Ascending aorta (tissue), 2 donors: ENCODE measurements around the gene GRK5. TPM values are rescaled to one million over a fixed set of nuclear protein-coding genes. Genes with fewer than 3 reads are reported as not detected.
"Not testable (repeated sequence)": the region's sequence is repeated elsewhere in the genome, so short reads cannot be mapped to it uniquely, and the experiment has no call there.

Source experiments
- DNase-seq, 2 donors: peaks; one replicate each; pipeline ENCODE4 v3.0.0-alpha.2; 2019; ENCODE audit warnings: low spot score in 2 of 2
- H3K27ac ChIP-seq, 2 donors: fragments of 200-600 bp; sonication (generic); one replicate each; pipeline ENCODE4 v1.5.1; 2016 to 2017; ENCODE audit warnings: mild to moderate bottlenecking in 1 of 2
- H3K27me3 ChIP-seq: fragments of 200-600 bp; sonication (generic); one replicate; pipeline ENCODE4 v1.5.1; 2017
- H3K36me3 ChIP-seq, 2 donors: fragments of 200-600 bp; sonication (generic); one replicate each; pipeline ENCODE4 v1.5.1; 2016
- H3K4me1 ChIP-seq, 2 donors: fragments of 200-600 bp; sonication (generic); one replicate each; pipeline ENCODE4 v1.5.1; 2016 to 2017; ENCODE audit warnings: mild to moderate bottlenecking in 1 of 2
- H3K4me3 ChIP-seq, 2 donors: fragments of 200-600 bp; sonication (generic); one replicate each; pipeline ENCODE4 v1.5.1; 2016 to 2017; ENCODE audit warnings: mild to moderate bottlenecking in 1 of 2
- H3K9me3 ChIP-seq, 2 donors: fragments of 200-600 bp; sonication (generic); one replicate each; pipeline ENCODE4 v1.5.1; 2016
- CTCF ChIP-seq, 3 experiments: fragments of 200-600 bp in 2 of 3; fragments of 450-650 bp in 1 of 3; sonication (generic) in 2 of 3; IDR thresholded peaks; one replicate each; pipeline ENCODE4 v1.5.1; 2016 to 2019; ENCODE audit warnings: antibody characterized with exemption in 3 of 3, mild to moderate bottlenecking in 1 of 3, moderate library complexity in 1 of 3
- intact Hi-C: fragments of 100-400 bp; cut with DNase I; formaldehyde crosslinking; loops from one replicate; pipeline ENCODE4 v1.15.1; 2023
- total RNA-seq: library from RNA; depleted of rRNA; stranded (reverse); fragments of >200 nt; gene quantifications from one replicate; pipeline ENCODE4 v1.1.0, GENCODE V29; 2016

GRK5 gene
- total RNA-seq, 1 donor from 2014 or later: 75.5 TPM

GRCh38 chr10:119427263-119427864 lies 220.0 kb downstream of the GRK5 start:
- intact Hi-C loops: no loop called here
- Histone ChIP-seq H3K9me3 (no peaks in the 10 kb centered on the region), H3K36me3 (peaks cover 63 to 87% of the 10 kb centered on the region in 2 donors)

GRCh38 chr10:119428789-119429188 lies 221.4 kb downstream of the GRK5 start:
- H3K27me3 ChIP-seq: no peaks in the 10 kb centered on the region
- no peak for DNase-seq
- no peaks in the 10 kb centered on the region for H3K9me3 ChIP-seq
- no peak overlapping the region for H3K27ac ChIP-seq
- TF ChIP-seq CTCF (IDR thresholded peaks at IDR 0.05): no peak
- peaks cover 74 to 90% of the 10 kb centered on the region in 2 donors for H3K36me3 ChIP-seq
- no peak overlapping the region for H3K4me3 ChIP-seq
- peaks cover 0 to 1% of the 10 kb centered on the region in 2 donors for H3K4me1 ChIP-seq
- intact Hi-C loops: no loop called here

More at GRCh38 chr10:119427263-119427864, 220.0 kb downstream of the GRK5 start:
- Histone ChIP-seq H3K4me1 (peaks cover 3 to 4% of the 10 kb centered on the region in 2 donors), H3K4me3 (no peak overlapping the region), H3K27ac (no peak overlapping the region), H3K27me3 (no peaks in the 10 kb centered on the region)
- no peak for TF ChIP-seq CTCF (IDR thresholded peaks at IDR 0.05)
- DNase-seq: no peak

- intact Hi-C loops: no loop called here
- Histone ChIP-seq H3K27ac (no peak overlapping the region), H3K27me3 (no peaks in the 10 kb centered on the region), H3K9me3 (no peaks in the 10 kb centered on the region), H3K4me3 (no peak overlapping the region), H3K4me1 (no peaks in the 10 kb centered on the region), H3K36me3 (peaks cover 77 to 97% of the 10 kb centered on the region in 2 donors)
- no peak for DNase-seq
- TF ChIP-seq CTCF (IDR thresholded peaks at IDR 0.05): no peak
These were observed 222.4 kb downstream of the GRK5 start for GRCh38 chr10:119429771-119430170.

- intact Hi-C loops: no loop called here
- DNase-seq: no peak
- Histone ChIP-seq H3K27me3 (no peaks in the 10 kb centered on the region), H3K4me3 (no peak overlapping the region), H3K36me3 (peaks cover 81 to 97% of the 10 kb centered on the region in 2 donors), H3K27ac (no peak overlapping the region), H3K4me1 (no peaks in the 10 kb centered on the region), H3K9me3 (no peaks in the 10 kb centered on the region)
- no peak for TF ChIP-seq CTCF (IDR thresholded peaks at IDR 0.05)
These were observed 223.8 kb downstream of the GRK5 start for GRCh38 chr10:119431034-119431772.

DNA sequence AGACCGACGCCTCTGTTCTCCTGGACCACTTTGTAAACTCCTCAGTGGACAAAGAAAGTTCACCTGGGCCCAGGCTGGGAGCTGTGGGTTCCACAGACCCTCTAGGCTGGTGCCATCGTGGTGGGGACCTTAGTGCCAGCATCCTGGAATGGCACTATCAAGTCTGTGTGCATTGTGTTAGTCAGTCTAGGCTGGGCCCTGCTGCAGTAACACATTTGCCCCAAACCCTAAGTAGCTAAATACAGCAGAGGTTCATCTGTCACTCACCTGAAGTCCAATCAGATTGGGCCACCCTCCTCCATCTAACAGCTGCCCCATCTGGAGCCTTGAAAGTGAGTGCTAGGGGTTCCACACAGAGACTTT lies 224.4 kb downstream of the GRK5 start:
- no peak for TF ChIP-seq CTCF (IDR thresholded peaks at IDR 0.05)
- no peak for DNase-seq
- intact Hi-C loops: no loop called here
- Histone ChIP-seq H3K27me3 (no peaks in the 10 kb centered on the region), H3K9me3 (no peaks in the 10 kb centered on the region), H3K27ac (no peak overlapping the region), H3K4me3 (no peak overlapping the region), H3K4me1 (no peaks in the 10 kb centered on the region), H3K36me3 (peaks cover 80 to 97% of the 10 kb centered on the region in 2 donors)

DNA sequence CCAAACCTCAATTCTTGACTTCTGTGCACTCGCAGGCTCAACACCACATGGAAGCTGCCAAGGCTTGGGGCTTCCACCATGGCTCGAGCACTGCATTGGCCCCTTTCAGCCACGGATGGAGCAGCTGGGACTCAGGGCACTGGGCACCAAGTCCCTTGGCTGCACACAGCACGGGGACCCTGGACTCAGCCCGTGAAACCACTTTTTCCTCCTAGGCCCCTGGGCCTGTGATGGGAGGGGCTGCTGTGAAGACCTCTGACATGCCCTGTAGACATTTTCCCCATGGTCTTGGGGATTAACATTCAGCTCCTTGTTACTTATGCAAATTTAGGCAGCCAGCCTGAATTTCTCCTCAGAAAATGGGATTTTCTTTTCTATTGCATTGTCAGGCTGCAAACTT lies 227.6 kb downstream of the GRK5 start:
- H3K4me1 ChIP-seq, H3K27ac ChIP-seq, H3K4me3 ChIP-seq, intact Hi-C loops, DNase-seq, H3K27me3 ChIP-seq, H3K9me3 ChIP-seq: not testable (repeated sequence)
- peaks cover 77 to 95% of the 10 kb centered on the region in 2 donors for H3K36me3 ChIP-seq
